ENCODE data around the gene FAM131A.

The FAM131A gene

GRCh38 chr3:184388936-184389230, 51.5 kb downstream of the FAM131A start:
- H3K9me3 ChIP-seq (ENCODE audit: control extremely low read depth in 1 of 5, control insufficient read depth in 4 of 5, insufficient read depth in 2 of 5, low read depth in 1 of 5, low read length in 4 of 5): no peaks in the 10 kb centered on the region
- POLR2A ChIA-PET: no interaction called here
- no peaks in the 10 kb centered on the region for H3K36me3 ChIP-seq (ENCODE audit: control insufficient read depth in 4 of 4, insufficient read depth in 4 of 4, low read length in 3 of 4)
- CTCF ChIA-PET: interaction anchor here (0.7 to 6.7 kb wide), 6 partner anchors 10 to 148 kb away, joined by 3 to 53 read pairs (median 3); partner anchors contain the start of gene THPO
- H3K4me1 ChIP-seq (ENCODE audit: control extremely low read depth in 1 of 4, control insufficient read depth in 4 of 4, insufficient read depth in 4 of 4, low read length in 3 of 4): no peaks in the 10 kb centered on the region
- H3K27me3 ChIP-seq (replicated peaks in 2 of 5; ENCODE audit: control insufficient read depth in 4 of 5, insufficient read depth in 5 of 5, low read length in 4 of 5): peaks cover 0 to 13% (median 11%) of the 10 kb centered on the region in 5 experiments
- DNase-seq: no peak
- H3K4me3 ChIP-seq (ENCODE audit: control insufficient read depth in 1 of 7, extremely low read depth in 1 of 7, insufficient read depth in 4 of 7, low read depth in 2 of 7, low read length in 6 of 7): no peak overlapping the region
- no peak overlapping the region for H3K27ac ChIP-seq (ENCODE audit: insufficient read depth in 1 of 2, low read depth in 1 of 2, low read length in 2 of 2, poor library complexity in 1 of 2, severe bottlenecking in 2 of 2)
- WGBS (ENCODE audit: insufficient coverage): 93% methylated on average over 7 of the region's 8 CpGs

- no CpG with 5 or more reads among the region's 5 CpGs for WGBS (ENCODE audit: insufficient coverage)
- POLR2A ChIA-PET: no interaction called here
- CTCF ChIA-PET: interaction anchor here (0.8 to 6.7 kb wide), 5 partner anchors 11 to 139 kb away, joined by 3 to 53 read pairs (median 4); partner anchors contain the start of gene THPO
- H3K4me1 ChIP-seq (ENCODE audit: control extremely low read depth in 1 of 4, control insufficient read depth in 4 of 4, insufficient read depth in 4 of 4, low read length in 3 of 4): no peaks in the 10 kb centered on the region
- no peaks in the 10 kb centered on the region for H3K9me3 ChIP-seq (ENCODE audit: control extremely low read depth in 1 of 5, control insufficient read depth in 4 of 5, insufficient read depth in 2 of 5, low read depth in 1 of 5, low read length in 4 of 5)
- H3K36me3 ChIP-seq (ENCODE audit: control insufficient read depth in 4 of 4, insufficient read depth in 4 of 4, low read length in 3 of 4): no peaks in the 10 kb centered on the region
- peaks cover 0 to 13% (median 11%) of the 10 kb centered on the region in 5 experiments for H3K27me3 ChIP-seq (replicated peaks in 2 of 5; ENCODE audit: control insufficient read depth in 4 of 5, insufficient read depth in 5 of 5, low read length in 4 of 5)
- no peak overlapping the region for H3K27ac ChIP-seq (ENCODE audit: insufficient read depth in 1 of 2, low read depth in 1 of 2, low read length in 2 of 2, poor library complexity in 1 of 2, severe bottlenecking in 2 of 2)
- DNase-seq: no peak
- H3K4me3 ChIP-seq (ENCODE audit: control insufficient read depth in 1 of 7, extremely low read depth in 1 of 7, insufficient read depth in 4 of 7, low read depth in 2 of 7, low read length in 6 of 7): no peak overlapping the region
These were observed 52.0 kb downstream of the FAM131A start for GRCh38 chr3:184389384-184389783.

GRCh38 chr3:184389935-184390528, 52.6 kb downstream of the FAM131A start:
- Histone ChIP-seq H3K4me1 (ENCODE audit: control extremely low read depth in 1 of 4, control insufficient read depth in 4 of 4, insufficient read depth in 4 of 4, low read length in 3 of 4) (no peaks in the 10 kb centered on the region), H3K36me3 (ENCODE audit: control insufficient read depth in 4 of 4, insufficient read depth in 4 of 4, low read length in 3 of 4) (no peaks in the 10 kb centered on the region), H3K27me3 (replicated peaks in 2 of 5; ENCODE audit: control insufficient read depth in 4 of 5, insufficient read depth in 5 of 5, low read length in 4 of 5) (peaks cover 0 to 13% (median 11%) of the 10 kb centered on the region in 5 experiments), H3K4me3 (ENCODE audit: control insufficient read depth in 1 of 7, extremely low read depth in 1 of 7, insufficient read depth in 4 of 7, low read depth in 2 of 7, low read length in 6 of 7) (no peak overlapping the region), H3K9me3 (ENCODE audit: control extremely low read depth in 1 of 5, control insufficient read depth in 4 of 5, insufficient read depth in 2 of 5, low read depth in 1 of 5, low read length in 4 of 5) (no peaks in the 10 kb centered on the region), H3K27ac (ENCODE audit: insufficient read depth in 1 of 2, low read depth in 1 of 2, low read length in 2 of 2, poor library complexity in 1 of 2, severe bottlenecking in 2 of 2) (no peak overlapping the region)
- ChIA-PET POLR2A (no interaction called here), CTCF (interaction anchor here (0.9 to 6.7 kb wide), 7 partner anchors 12 to 138 kb away, joined by 3 to 53 read pairs (median 4); partner anchors contain the start of gene THPO)
- WGBS (ENCODE audit: insufficient coverage): 93% methylated on average over 3 of the region's 5 CpGs
- no peak for DNase-seq

- Histone ChIP-seq H3K9me3 (ENCODE audit: control extremely low read depth in 1 of 5, control insufficient read depth in 4 of 5, insufficient read depth in 2 of 5, low read depth in 1 of 5, low read length in 4 of 5) (no peaks in the 10 kb centered on the region), H3K27me3 (replicated peaks in 2 of 5; ENCODE audit: control insufficient read depth in 4 of 5, insufficient read depth in 5 of 5, low read length in 4 of 5) (peaks cover 0 to 13% (median 5%) of the 10 kb centered on the region in 5 experiments), H3K4me3 (ENCODE audit: control insufficient read depth in 1 of 7, extremely low read depth in 1 of 7, insufficient read depth in 4 of 7, low read depth in 2 of 7, low read length in 6 of 7) (no peak overlapping the region), H3K27ac (ENCODE audit: insufficient read depth in 1 of 2, low read depth in 1 of 2, low read length in 2 of 2, poor library complexity in 1 of 2, severe bottlenecking in 2 of 2) (no peak overlapping the region), H3K4me1 (ENCODE audit: control extremely low read depth in 1 of 4, control insufficient read depth in 4 of 4, insufficient read depth in 4 of 4, low read length in 3 of 4) (no peaks in the 10 kb centered on the region), H3K36me3 (ENCODE audit: control insufficient read depth in 4 of 4, insufficient read depth in 4 of 4, low read length in 3 of 4) (no peaks in the 10 kb centered on the region)
- 93% methylated on average over 2 of the region's 3 CpGs for WGBS (ENCODE audit: insufficient coverage)
- POLR2A ChIA-PET: no interaction called here
- CTCF ChIA-PET: interaction anchor here (1.2 to 2.1 kb wide), 5 partner anchors 16 to 124 kb away, joined by 3 to 9 read pairs (median 6); no protein-coding TSS in a partner anchor
- DNase-seq: no peak
These were observed 53.9 kb downstream of the FAM131A start for GRCh38 chr3:184391266-184391665.

- H3K4me3 ChIP-seq (ENCODE audit: control insufficient read depth in 1 of 7, extremely low read depth in 1 of 7, insufficient read depth in 4 of 7, low read depth in 2 of 7, low read length in 6 of 7): no peak overlapping the region
- no peaks in the 10 kb centered on the region for H3K9me3 ChIP-seq (ENCODE audit: control extremely low read depth in 1 of 5, control insufficient read depth in 4 of 5, insufficient read depth in 2 of 5, low read depth in 1 of 5, low read length in 4 of 5)
- no peaks in the 10 kb centered on the region for H3K36me3 ChIP-seq (ENCODE audit: control insufficient read depth in 4 of 4, insufficient read depth in 4 of 4, low read length in 3 of 4)
- H3K27ac ChIP-seq (ENCODE audit: insufficient read depth in 1 of 2, low read depth in 1 of 2, low read length in 2 of 2, poor library complexity in 1 of 2, severe bottlenecking in 2 of 2): no peak overlapping the region
- peaks cover 0 to 8% (median 1%) of the 10 kb centered on the region in 5 experiments for H3K27me3 ChIP-seq (replicated peaks in 2 of 5; ENCODE audit: control insufficient read depth in 4 of 5, insufficient read depth in 5 of 5, low read length in 4 of 5)
- WGBS (ENCODE audit: insufficient coverage): 97% methylated on average over 3 of the region's 5 CpGs
- ChIA-PET POLR2A (no interaction called here), CTCF (interaction anchor here (1.5 to 1.6 kb wide), 2 partner anchors 11 to 24 kb away, joined by 3 to 6 read pairs; no protein-coding TSS in a partner anchor)
- no peak for DNase-seq
- H3K4me1 ChIP-seq (ENCODE audit: control extremely low read depth in 1 of 4, control insufficient read depth in 4 of 4, insufficient read depth in 4 of 4, low read length in 3 of 4): no peaks in the 10 kb centered on the region
These were observed 57.9 kb downstream of the FAM131A start for GRCh38 chr3:184395320-184395660.

All from common myeloid progenitor, CD34-positive (primary cell).